Measurements from ENCODE around the gene TNIP3. TPM values are rescaled to one million over a fixed set of nuclear protein-coding genes. Genes with fewer than 3 reads are reported as not detected.

Gene TNIP3
- polyA plus RNA-seq, 1 donor (not counting 4 experiments of a cell fraction or from before 2014, with no cell fraction given), result 0.04 TPM

DNA sequence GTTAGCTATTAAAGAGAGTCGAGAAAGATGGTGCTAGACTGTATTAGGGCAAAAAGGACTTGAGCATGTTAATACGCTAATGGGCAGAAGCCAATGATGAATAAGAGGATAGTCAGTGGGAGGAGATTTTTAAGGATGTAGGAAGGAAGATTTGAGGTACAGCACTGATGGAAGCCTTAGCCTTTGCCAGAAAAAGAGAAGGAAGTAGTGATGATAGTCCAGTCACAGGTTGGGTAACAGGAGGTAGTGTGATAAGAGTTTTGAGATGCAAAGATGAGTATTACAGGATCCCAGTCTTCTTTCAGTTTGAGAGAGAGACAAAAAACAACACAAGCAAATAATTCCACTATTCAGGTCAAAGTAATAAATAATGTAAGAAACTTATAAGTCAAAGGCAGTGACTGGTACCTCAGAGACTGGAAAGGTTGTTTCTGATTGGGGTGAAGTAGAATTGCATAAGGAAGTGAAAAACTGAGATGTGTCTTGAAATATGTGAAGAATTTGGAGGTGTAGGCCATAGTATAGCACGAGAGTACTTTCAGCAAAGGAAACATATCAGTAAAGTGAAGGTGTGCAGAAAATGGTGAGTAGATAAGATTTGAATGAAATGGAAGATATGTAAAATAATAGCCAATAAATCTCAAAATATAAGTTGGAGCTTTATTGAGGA, 69.7 kb downstream of the TNIP3 start:
- H3K4me1 ChIP-seq (ENCODE audit: control insufficient read depth, extremely low read depth, insufficient read depth, low read length), result no peaks in the 10 kb centered on the region
- H3K9me3 ChIP-seq (ENCODE audit: control insufficient read depth, low read depth, low read length), result no peaks in the 10 kb centered on the region
- no peak overlapping the region for H3K27ac ChIP-seq (ENCODE audit: control insufficient read depth, insufficient read depth, low read length)
- no peaks in the 10 kb centered on the region for H3K27me3 ChIP-seq (ENCODE audit: control insufficient read depth, extremely low read depth, insufficient read depth, low read length)
- no peaks in the 10 kb centered on the region for H3K9me1 ChIP-seq (ENCODE audit: control insufficient read depth, extremely low read depth, insufficient read depth, low read length)
- no peak overlapping the region for H3K4me3 ChIP-seq (ENCODE audit: control insufficient read depth in 2 of 3, extremely low read depth in 1 of 3, insufficient read depth in 2 of 3, low read depth in 1 of 3, low read length in 3 of 3)
- dilution Hi-C loops (cut with MboI; ENCODE audit: extremely low pct_ligation_motif_present, low sequenced_read_pairs), result no loop called here
- H2AFZ ChIP-seq (ENCODE audit: control insufficient read depth, low read length), result no peak overlapping the region
- no peaks in the 10 kb centered on the region for H3K79me2 ChIP-seq (ENCODE audit: control insufficient read depth, insufficient read depth, low read length)
- TF ChIP-seq EZH2 (IDR thresholded peaks at IDR 0.05; ENCODE audit: low read length), result no peak
- TF ChIP-seq CTCF (optimal IDR thresholded peaks at IDR 0.05 in 1 of 3, IDR thresholded peaks at IDR 0.05 in 1 of 3, conservative IDR thresholded peaks at IDR 0.05 in 1 of 3; ENCODE audit: extremely low read depth in 1 of 3, insufficient read depth in 2 of 3, low read length in 3 of 3), result no peak
- no peaks in the 10 kb centered on the region for H4K20me1 ChIP-seq (ENCODE audit: control insufficient read depth, extremely low read depth, insufficient read depth, low read length)
- no peak for DNase-seq (ENCODE audit: low read depth, low spot score)
- no peaks in the 10 kb centered on the region for H3K36me3 ChIP-seq (ENCODE audit: control insufficient read depth in 2 of 2, extremely low read depth in 1 of 2, insufficient read depth in 2 of 2, low read length in 2 of 2)
- no peak overlapping the region for H3K9ac ChIP-seq (ENCODE audit: control insufficient read depth, extremely low read depth, insufficient read depth, low read length)
- FAIRE-seq, result no peak
- H3K4me2 ChIP-seq (ENCODE audit: control insufficient read depth, extremely low read depth, insufficient read depth, low read depth, low read length), result no peak overlapping the region

DNA sequence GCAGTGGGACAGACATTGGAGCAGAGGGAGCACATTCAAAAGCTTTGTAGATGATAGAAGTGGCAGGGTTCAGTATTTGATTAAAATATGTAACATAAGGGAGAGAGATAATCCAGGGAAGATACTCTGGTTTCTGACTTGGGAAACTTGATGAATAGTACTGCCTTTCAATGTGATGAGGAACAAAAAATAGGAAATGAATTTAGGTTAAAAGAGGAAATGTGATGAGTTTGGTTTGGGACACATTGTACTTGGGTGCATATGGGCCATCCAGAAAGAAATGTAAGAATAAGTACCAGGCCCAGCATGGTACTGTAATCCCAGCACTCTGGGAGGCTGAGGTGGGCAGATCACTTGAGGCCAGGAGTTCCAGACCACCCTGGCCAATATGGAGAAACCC, 70.9 kb downstream of the TNIP3 start:
- H3K9me1 ChIP-seq (ENCODE audit: control insufficient read depth, extremely low read depth, insufficient read depth, low read length), result no peaks in the 10 kb centered on the region
- H3K36me3 ChIP-seq (ENCODE audit: control insufficient read depth in 2 of 2, extremely low read depth in 1 of 2, insufficient read depth in 2 of 2, low read length in 2 of 2), result no peaks in the 10 kb centered on the region
- H3K27ac ChIP-seq (ENCODE audit: control insufficient read depth, insufficient read depth, low read length), result no peak overlapping the region
- no peaks in the 10 kb centered on the region for H3K27me3 ChIP-seq (ENCODE audit: control insufficient read depth, extremely low read depth, insufficient read depth, low read length)
- TF ChIP-seq EZH2 (IDR thresholded peaks at IDR 0.05; ENCODE audit: low read length) (no peak), CTCF (optimal IDR thresholded peaks at IDR 0.05 in 1 of 3, IDR thresholded peaks at IDR 0.05 in 1 of 3, conservative IDR thresholded peaks at IDR 0.05 in 1 of 3; ENCODE audit: extremely low read depth in 1 of 3, insufficient read depth in 2 of 3, low read length in 3 of 3) (no peak)
- no peaks in the 10 kb centered on the region for H3K79me2 ChIP-seq (ENCODE audit: control insufficient read depth, insufficient read depth, low read length)
- H2AFZ ChIP-seq (ENCODE audit: control insufficient read depth, low read length), result no peak overlapping the region
- no peak overlapping the region for H3K9ac ChIP-seq (ENCODE audit: control insufficient read depth, extremely low read depth, insufficient read depth, low read length)
- no peak overlapping the region for H3K4me2 ChIP-seq (ENCODE audit: control insufficient read depth, extremely low read depth, insufficient read depth, low read depth, low read length)
- dilution Hi-C loops (cut with MboI; ENCODE audit: extremely low pct_ligation_motif_present, low sequenced_read_pairs), result no loop called here
- DNase-seq (ENCODE audit: low read depth, low spot score), result no peak
- no peak for FAIRE-seq
- no peak overlapping the region for H3K4me3 ChIP-seq (ENCODE audit: control insufficient read depth in 2 of 3, extremely low read depth in 1 of 3, insufficient read depth in 2 of 3, low read depth in 1 of 3, low read length in 3 of 3)
- no peaks in the 10 kb centered on the region for H4K20me1 ChIP-seq (ENCODE audit: control insufficient read depth, extremely low read depth, insufficient read depth, low read length)
- no peaks in the 10 kb centered on the region for H3K4me1 ChIP-seq (ENCODE audit: control insufficient read depth, extremely low read depth, insufficient read depth, low read length)
- no peaks in the 10 kb centered on the region for H3K9me3 ChIP-seq (ENCODE audit: control insufficient read depth, low read depth, low read length)

All from keratinocyte (primary cell).